Osteoblast (primary cell): ENCODE results near the gene ACTG1. TPM values are rescaled to one million over a fixed set of nuclear protein-coding genes. Genes with fewer than 3 reads are reported as not detected.
A peak's percentile ranks its signal among the peaks of the same experiment; 100 is the strongest.

ENCODE experiments used
- DNase-seq: peaks from one replicate; pipeline ENCODE4 v3.0.0; 2011; ENCODE audit warnings: low spot score, mixed read lengths; ENCODE audit not compliant: insufficient read length; ENCODE audit errors: missing footprints
- H2AFZ ChIP-seq: 2 replicates; pipeline ENCODE4 v1.6.0; 2011; ENCODE audit warnings: mild to moderate bottlenecking, low read length
- H3K27ac ChIP-seq: 2 replicates; pipeline ENCODE4 v1.5.1; 2011; ENCODE audit warnings: mild to moderate bottlenecking, low read depth, low read length, moderate library complexity
- H3K27me3 ChIP-seq: 2 replicates; pipeline ENCODE4 v1.6.0; 2012; ENCODE audit warnings: mild to moderate bottlenecking, control low read depth, inconsistent platforms, low read length, moderate library complexity; ENCODE audit not compliant: insufficient read depth
- H3K36me3 ChIP-seq: 2 replicates; pipeline ENCODE4 v1.5.1; 2011; ENCODE audit warnings: mild to moderate bottlenecking, low read length, control low read depth, moderate library complexity; ENCODE audit not compliant: insufficient read depth
- H3K4me1 ChIP-seq: 2 replicates; pipeline ENCODE4 v1.5.1; 2011; ENCODE audit warnings: mild to moderate bottlenecking, low read length, control low read depth, moderate library complexity; ENCODE audit not compliant: insufficient read depth
- H3K4me2 ChIP-seq: 2 replicates; pipeline ENCODE4 v1.6.0; 2011; ENCODE audit warnings: mild to moderate bottlenecking, low read length; ENCODE audit not compliant: insufficient read depth
- H3K4me3 ChIP-seq: fragments of 200-600 bp; sonication (generic); 3 replicates; pipeline ENCODE4 v1.5.1; 2012; ENCODE audit warnings: mild to moderate bottlenecking, low read length, inconsistent platforms; ENCODE audit not compliant: insufficient read depth
- H3K79me2 ChIP-seq: 2 replicates; pipeline ENCODE4 v1.6.0; 2012; ENCODE audit warnings: mild to moderate bottlenecking, low read length, control low read depth, inconsistent platforms; ENCODE audit not compliant: insufficient read depth
- H3K9me3 ChIP-seq: 2 replicates; pipeline ENCODE4 v1.5.1; 2011; ENCODE audit warnings: low read depth, low read length, control low read depth
- H4K20me1 ChIP-seq: 2 replicates; pipeline ENCODE4 v1.6.0; 2012; ENCODE audit warnings: mild to moderate bottlenecking, low read length, control low read depth; ENCODE audit not compliant: insufficient read depth
- total RNA-seq: library from RNA; depleted of rRNA; stranded (reverse); fragments of >200 nt; gene quantifications from 2 replicates; pipeline ENCODE4 v1.2.3, GENCODE V29; 2012
- TF ChIP-seq, protein P1 (sequence below): IDR thresholded peaks from 2 replicates; pipeline ENCODE4 v1.5.1; 2011; ENCODE audit warnings: mild to moderate bottlenecking, low read depth, low read length, moderate library complexity; ENCODE audit errors: extremely low read depth

The ACTG1 gene
- total RNA-seq, 1 donor = 13,273 TPM

DNA sequence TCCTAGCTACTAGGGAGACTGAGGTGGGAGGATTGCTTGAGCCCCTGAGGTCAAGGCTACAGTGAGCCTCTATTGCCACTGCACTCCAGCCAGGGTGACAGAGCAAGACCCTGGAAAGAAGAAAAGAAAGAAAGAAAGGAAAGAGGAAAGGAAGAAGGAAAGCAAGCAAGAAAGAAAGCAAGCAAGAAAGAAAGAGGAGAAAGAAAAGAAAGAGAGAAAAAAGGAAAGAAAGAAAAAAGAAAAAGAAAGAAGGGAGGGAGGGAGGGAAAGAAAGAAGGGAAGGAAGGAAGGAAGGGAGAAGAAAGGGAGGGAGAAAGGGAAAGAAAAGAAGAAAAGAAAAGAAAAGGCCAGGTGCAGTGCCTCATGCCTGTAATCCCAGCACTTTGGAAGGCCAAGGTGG, 9.0 kb downstream of the ACTG1 start:
- H3K27me3 ChIP-seq = peaks cover 3% of the 10 kb centered on the region
- no peak overlapping the region for H3K4me3 ChIP-seq
- H3K4me1 ChIP-seq = peaks cover 4% of the 10 kb centered on the region
- H2AFZ ChIP-seq = no peak overlapping the region
- peaks cover 4% of the 10 kb centered on the region for H3K79me2 ChIP-seq
- H3K9me3 ChIP-seq = no peaks in the 10 kb centered on the region
- no peak for DNase-seq
- H3K27ac ChIP-seq = no peak overlapping the region
- H4K20me1 ChIP-seq = peaks cover 8% of the 10 kb centered on the region
- peaks cover 1% of the 10 kb centered on the region for H3K36me3 ChIP-seq
- TF ChIP-seq, protein P1, sequence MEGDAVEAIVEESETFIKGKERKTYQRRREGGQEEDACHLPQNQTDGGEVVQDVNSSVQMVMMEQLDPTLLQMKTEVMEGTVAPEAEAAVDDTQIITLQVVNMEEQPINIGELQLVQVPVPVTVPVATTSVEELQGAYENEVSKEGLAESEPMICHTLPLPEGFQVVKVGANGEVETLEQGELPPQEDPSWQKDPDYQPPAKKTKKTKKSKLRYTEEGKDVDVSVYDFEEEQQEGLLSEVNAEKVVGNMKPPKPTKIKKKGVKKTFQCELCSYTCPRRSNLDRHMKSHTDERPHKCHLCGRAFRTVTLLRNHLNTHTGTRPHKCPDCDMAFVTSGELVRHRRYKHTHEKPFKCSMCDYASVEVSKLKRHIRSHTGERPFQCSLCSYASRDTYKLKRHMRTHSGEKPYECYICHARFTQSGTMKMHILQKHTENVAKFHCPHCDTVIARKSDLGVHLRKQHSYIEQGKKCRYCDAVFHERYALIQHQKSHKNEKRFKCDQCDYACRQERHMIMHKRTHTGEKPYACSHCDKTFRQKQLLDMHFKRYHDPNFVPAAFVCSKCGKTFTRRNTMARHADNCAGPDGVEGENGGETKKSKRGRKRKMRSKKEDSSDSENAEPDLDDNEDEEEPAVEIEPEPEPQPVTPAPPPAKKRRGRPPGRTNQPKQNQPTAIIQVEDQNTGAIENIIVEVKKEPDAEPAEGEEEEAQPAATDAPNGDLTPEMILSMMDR = no peak
- H3K4me2 ChIP-seq = no peak overlapping the region

DNA sequence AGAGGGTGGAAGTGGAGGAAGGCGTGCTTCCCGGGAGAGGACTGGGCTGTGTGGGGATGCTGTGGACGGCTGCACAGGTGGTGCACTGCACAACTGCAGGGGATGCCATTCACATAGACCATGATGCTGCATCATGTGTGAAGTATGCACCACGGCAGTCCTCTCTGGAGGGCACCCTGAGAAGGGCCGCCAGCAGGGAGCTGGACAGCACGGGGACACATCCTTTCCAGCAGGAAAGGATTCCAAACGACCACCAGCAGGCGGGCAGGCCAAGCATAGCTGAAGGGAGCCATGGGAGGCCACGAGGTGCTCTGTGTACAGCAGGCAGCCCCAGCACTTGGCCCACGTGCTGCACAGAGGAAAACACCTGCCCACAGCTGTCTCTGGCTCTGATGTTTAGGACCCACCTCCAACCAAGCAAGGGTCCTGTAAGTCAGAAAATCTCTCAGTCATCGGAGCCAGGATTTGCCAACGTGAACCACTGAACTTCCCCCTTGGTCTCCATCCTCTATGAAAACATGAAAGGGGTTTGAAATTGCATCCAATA, 10.1 kb downstream of the ACTG1 start:
- H3K36me3 ChIP-seq = no peaks in the 10 kb centered on the region
- no peaks in the 10 kb centered on the region for H3K79me2 ChIP-seq
- peaks cover 5% of the 10 kb centered on the region for H3K27me3 ChIP-seq
- peaks cover 4% of the 10 kb centered on the region for H3K4me1 ChIP-seq
- no peak overlapping the region for H3K4me2 ChIP-seq
- H3K27ac ChIP-seq = no peak overlapping the region
- H3K9me3 ChIP-seq = no peaks in the 10 kb centered on the region
- TF ChIP-seq, protein P1 = no peak
- no peak overlapping the region for H2AFZ ChIP-seq
- peaks cover 2% of the 10 kb centered on the region for H4K20me1 ChIP-seq
- no peak for DNase-seq
- H3K4me3 ChIP-seq = no peak overlapping the region

DNA sequence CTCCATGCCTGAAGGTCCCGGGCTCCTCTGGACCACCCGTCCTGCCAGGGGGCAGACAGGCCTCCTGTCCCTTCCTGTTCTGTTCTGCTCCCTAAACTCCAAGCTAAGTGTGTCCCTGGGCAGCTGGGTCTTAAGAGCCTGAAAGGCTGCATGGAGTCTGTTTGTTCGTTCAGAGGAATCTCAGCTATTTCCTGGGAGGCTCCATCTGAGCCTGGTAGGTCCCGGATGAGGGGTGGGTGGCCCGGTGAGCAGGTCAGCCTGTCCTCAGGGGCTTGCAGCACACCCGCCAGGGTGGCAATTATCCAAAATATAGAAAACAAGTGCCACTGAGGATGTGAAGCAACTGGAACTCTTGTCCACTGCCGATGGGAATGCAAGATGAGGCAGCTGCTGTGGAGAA, 12.6 kb downstream of the ACTG1 start:
- H3K79me2 ChIP-seq = no peaks in the 10 kb centered on the region
- H2AFZ ChIP-seq = peak overlapping the region; percentile 35
- H3K4me2 ChIP-seq = no peak overlapping the region
- no peaks in the 10 kb centered on the region for H3K36me3 ChIP-seq
- peak; percentile 87 for DNase-seq
- no peaks in the 10 kb centered on the region for H4K20me1 ChIP-seq
- no peak overlapping the region for H3K4me3 ChIP-seq
- TF ChIP-seq, protein P1 = no peak
- peaks cover 4% of the 10 kb centered on the region for H3K4me1 ChIP-seq
- no peaks in the 10 kb centered on the region for H3K9me3 ChIP-seq
- H3K27ac ChIP-seq = no peak overlapping the region
- peaks cover 11% of the 10 kb centered on the region for H3K27me3 ChIP-seq

DNA sequence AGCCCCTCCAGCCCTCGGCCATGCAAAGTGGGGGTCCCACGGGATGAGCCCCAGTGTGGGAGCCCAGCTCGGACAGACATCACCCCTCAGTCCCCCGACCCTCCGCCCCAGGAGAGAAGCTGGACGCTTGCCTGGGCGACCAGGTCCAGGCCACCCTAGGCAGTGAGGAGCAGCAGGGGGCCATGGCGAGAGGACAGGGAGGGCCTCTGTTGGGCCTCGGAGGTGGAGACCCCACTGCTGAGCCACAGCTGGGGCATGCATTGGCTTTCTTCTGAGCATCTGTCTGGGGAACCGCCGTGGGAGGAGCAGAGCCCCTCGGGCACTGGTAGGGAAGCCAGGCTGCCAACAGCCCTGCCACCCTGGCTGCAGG, 13.0 kb downstream of the ACTG1 start:
- TF ChIP-seq, protein P1 = no peak
- Histone ChIP-seq H3K4me3 (no peak overlapping the region), H3K36me3 (no peaks in the 10 kb centered on the region), H3K4me2 (no peak overlapping the region), H3K79me2 (no peaks in the 10 kb centered on the region), H4K20me1 (no peaks in the 10 kb centered on the region), H2AFZ (no peak overlapping the region), H3K4me1 (peaks cover 4% of the 10 kb centered on the region), H3K27ac (no peak overlapping the region), H3K27me3 (peaks cover 12% of the 10 kb centered on the region), H3K9me3 (no peaks in the 10 kb centered on the region)
- no peak for DNase-seq
